Measurements from ENCODE around the gene CD48. TPM values are rescaled to one million over a fixed set of nuclear protein-coding genes. Genes with fewer than 3 reads are reported as not detected.

The CD48 gene
- total RNA-seq, 2 experiments from 2014 or later, result 131 to 150 TPM

GRCh38 chr1:160740133-160740688 is 28.6 kb upstream of the CD48 start:
- no peaks in the 10 kb centered on the region for H3K9me2 ChIP-seq (ENCODE audit: insufficient read depth, low read length)
- H3K79me2 ChIP-seq (ENCODE audit: insufficient read depth, low read depth, low read length), result no peaks in the 10 kb centered on the region
- intact Hi-C loops (cut with micrococcal nuclease; ENCODE audit: unreplicated experiment), result no loop called here
- BruUV-seq (replicated peaks), result no TSS peak
- no peak overlapping the region for H3K27ac ChIP-seq (ENCODE audit: low read depth, low read length, poor library complexity, severe bottlenecking)
- TF ChIP-seq, protein P1, sequence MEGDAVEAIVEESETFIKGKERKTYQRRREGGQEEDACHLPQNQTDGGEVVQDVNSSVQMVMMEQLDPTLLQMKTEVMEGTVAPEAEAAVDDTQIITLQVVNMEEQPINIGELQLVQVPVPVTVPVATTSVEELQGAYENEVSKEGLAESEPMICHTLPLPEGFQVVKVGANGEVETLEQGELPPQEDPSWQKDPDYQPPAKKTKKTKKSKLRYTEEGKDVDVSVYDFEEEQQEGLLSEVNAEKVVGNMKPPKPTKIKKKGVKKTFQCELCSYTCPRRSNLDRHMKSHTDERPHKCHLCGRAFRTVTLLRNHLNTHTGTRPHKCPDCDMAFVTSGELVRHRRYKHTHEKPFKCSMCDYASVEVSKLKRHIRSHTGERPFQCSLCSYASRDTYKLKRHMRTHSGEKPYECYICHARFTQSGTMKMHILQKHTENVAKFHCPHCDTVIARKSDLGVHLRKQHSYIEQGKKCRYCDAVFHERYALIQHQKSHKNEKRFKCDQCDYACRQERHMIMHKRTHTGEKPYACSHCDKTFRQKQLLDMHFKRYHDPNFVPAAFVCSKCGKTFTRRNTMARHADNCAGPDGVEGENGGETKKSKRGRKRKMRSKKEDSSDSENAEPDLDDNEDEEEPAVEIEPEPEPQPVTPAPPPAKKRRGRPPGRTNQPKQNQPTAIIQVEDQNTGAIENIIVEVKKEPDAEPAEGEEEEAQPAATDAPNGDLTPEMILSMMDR (conservative IDR thresholded peaks at IDR 0.05; ENCODE audit: low read length), result no peak
- no peak overlapping the region for H3K4me3 ChIP-seq (ENCODE audit: low read depth, low read length, poor library complexity, severe bottlenecking)
- no peak overlapping the region for H2AFZ ChIP-seq (ENCODE audit: low read length)
- H3K4me1 ChIP-seq (ENCODE audit: insufficient read depth, low read length, poor library complexity, severe bottlenecking), result peaks cover 11% of the 10 kb centered on the region
- ChIA-PET POLR2A (interaction anchor here (0.7 to 1.1 kb wide), 2 partner anchors 14 to 35 kb away, joined by 3 read pairs; no protein-coding TSS in a partner anchor), CTCF (ENCODE audit: unreplicated experiment) (no interaction called here)
- 0 out of 2 replicates have a peak overlapping the region, but pooled peaks have one; percentile 17 for H3K4me2 ChIP-seq (ENCODE audit: low read length)
- no peaks in the 10 kb centered on the region; the same call in 1 of the 2 replicates for H3K9me3 ChIP-seq (ENCODE audit: low read length)
- no peaks in the 10 kb centered on the region for H4K20me1 ChIP-seq (ENCODE audit: insufficient read depth, low read length)
- DNase-seq (ENCODE audit: low spot score), result no peak
- H3K36me3 ChIP-seq (ENCODE audit: insufficient read depth, low read length), result no peaks in the 10 kb centered on the region

DNA sequence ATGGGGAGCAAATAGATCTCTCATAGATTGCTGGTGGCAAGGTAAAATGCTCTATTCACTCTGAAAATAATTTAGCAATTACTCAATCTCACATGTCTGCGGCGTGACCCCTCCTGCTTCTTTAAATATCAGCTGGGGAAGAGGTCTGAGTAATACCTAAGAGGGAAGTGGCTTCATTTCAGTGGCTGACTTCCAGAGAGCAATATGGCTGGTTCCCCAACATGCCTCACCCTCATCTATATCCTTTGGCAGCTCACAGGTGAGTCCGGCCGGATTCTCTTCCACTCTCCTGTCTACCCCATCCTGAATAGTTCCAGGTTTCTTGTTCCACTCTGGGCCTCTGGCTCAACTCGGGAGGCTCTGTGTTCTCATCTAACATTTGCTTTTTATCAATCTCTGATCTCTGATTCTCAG is 27.5 kb upstream of the CD48 start, which contains the start of gene SLAMF7:
TSS of gene SLAMF7 (plus strand) at position 150 of the 414 bp plus-strand sequence. CDS start at position 205, 55 bp downstream.
- Histone ChIP-seq H4K20me1 (ENCODE audit: insufficient read depth, low read length) (no peaks in the 10 kb centered on the region), H3K9me3 (ENCODE audit: low read length) (peaks cover 5% of the 10 kb centered on the region; the same call in 1 of the 2 replicates), H3K9me2 (ENCODE audit: insufficient read depth, low read length) (no peaks in the 10 kb centered on the region), H3K4me2 (ENCODE audit: low read length) (0 out of 2 replicates have a peak within 1 kb of the TSS, but pooled peaks have one; percentile 17), H3K4me3 (ENCODE audit: low read depth, low read length, poor library complexity, severe bottlenecking) (no peak within 1 kb of the TSS), H3K4me1 (ENCODE audit: insufficient read depth, low read length, poor library complexity, severe bottlenecking) (peaks cover 13% of the 10 kb centered on the region), H3K36me3 (ENCODE audit: insufficient read depth, low read length) (no peaks in the 10 kb centered on the region), H2AFZ (ENCODE audit: low read length) (no peak within 1 kb of the TSS), H3K27ac (ENCODE audit: low read depth, low read length, poor library complexity, severe bottlenecking) (no peak within 1 kb of the TSS), H3K79me2 (ENCODE audit: insufficient read depth, low read depth, low read length) (no peaks in the 10 kb centered on the region)
- ChIA-PET CTCF (ENCODE audit: unreplicated experiment) (no interaction called here), POLR2A (interaction anchor here (1.0 kb wide), 1 partner anchor 17 kb away, joined by 3 read pairs; no protein-coding TSS in a partner anchor)
- BruUV-seq (replicated peaks), result no TSS peak
- TF ChIP-seq, protein P1 (conservative IDR thresholded peaks at IDR 0.05; ENCODE audit: low read length), result no peak
- no peak for TF ChIP-seq EZH2phosphoT487 (IDR thresholded peaks at IDR 0.05; ENCODE audit: borderline replicate concordance, low read depth, low read length)
- no peak for DNase-seq (ENCODE audit: low spot score)
- intact Hi-C loops (cut with micrococcal nuclease; ENCODE audit: unreplicated experiment), result no loop called here

- Histone ChIP-seq H3K4me2 (ENCODE audit: low read length) (no peak overlapping the region), H3K9me3 (ENCODE audit: low read length) (peaks cover 5% of the 10 kb centered on the region; the same call in 1 of the 2 replicates), H4K20me1 (ENCODE audit: insufficient read depth, low read length) (no peaks in the 10 kb centered on the region), H3K4me3 (ENCODE audit: low read depth, low read length, poor library complexity, severe bottlenecking) (no peak overlapping the region), H3K36me3 (ENCODE audit: insufficient read depth, low read length) (no peaks in the 10 kb centered on the region), H3K4me1 (ENCODE audit: insufficient read depth, low read length, poor library complexity, severe bottlenecking) (peaks cover 21% of the 10 kb centered on the region), H2AFZ (ENCODE audit: low read length) (no peak overlapping the region), H3K9me2 (ENCODE audit: insufficient read depth, low read length) (no peaks in the 10 kb centered on the region), H3K27ac (ENCODE audit: low read depth, low read length, poor library complexity, severe bottlenecking) (no peak overlapping the region), H3K79me2 (ENCODE audit: insufficient read depth, low read depth, low read length) (no peaks in the 10 kb centered on the region)
- ChIA-PET CTCF (ENCODE audit: unreplicated experiment) (no interaction called here), POLR2A (interaction anchor here (1.0 kb wide), 1 partner anchor 18 kb away, joined by 3 read pairs; no protein-coding TSS in a partner anchor)
- no TSS peak for BruUV-seq (replicated peaks)
- DNase-seq (ENCODE audit: low spot score), result no peak
- TF ChIP-seq EZH2phosphoT487 (IDR thresholded peaks at IDR 0.05; ENCODE audit: borderline replicate concordance, low read depth, low read length), result no peak
- TF ChIP-seq, protein P1 (conservative IDR thresholded peaks at IDR 0.05; ENCODE audit: low read length), result no peak
- intact Hi-C loops (cut with micrococcal nuclease; ENCODE audit: unreplicated experiment), result no loop called here
Observed at GRCh38 chr1:160738271-160738670, 26.6 kb upstream of the CD48 start.

Measured in OCI-LY7 (cell line).